Tibial nerve (tissue), 3 donors: Measurements from ENCODE around the gene SOCS7.

ENCODE experiments used
- POLR2A ChIP-seq, 2 donors: fragments of 450-650 bp; IDR thresholded peaks; one replicate each; pipeline ENCODE4 v1.6.1; 2017; ENCODE audit warnings: antibody characterized with exemption in 2 of 2, mild to moderate bottlenecking in 2 of 2, moderate library complexity in 2 of 2
- TF ChIP-seq, protein P1 (sequence below), 5 experiments: fragments of 200-600 bp in 3 of 5; fragments of 450-650 bp in 2 of 5; sonication (generic) in 3 of 5; IDR thresholded peaks; one replicate each; pipeline ENCODE4 v1.5.1; 2016 to 2019; ENCODE audit warnings: antibody characterized with exemption in 5 of 5, mild to moderate bottlenecking in 3 of 5, moderate library complexity in 2 of 5

DNA sequence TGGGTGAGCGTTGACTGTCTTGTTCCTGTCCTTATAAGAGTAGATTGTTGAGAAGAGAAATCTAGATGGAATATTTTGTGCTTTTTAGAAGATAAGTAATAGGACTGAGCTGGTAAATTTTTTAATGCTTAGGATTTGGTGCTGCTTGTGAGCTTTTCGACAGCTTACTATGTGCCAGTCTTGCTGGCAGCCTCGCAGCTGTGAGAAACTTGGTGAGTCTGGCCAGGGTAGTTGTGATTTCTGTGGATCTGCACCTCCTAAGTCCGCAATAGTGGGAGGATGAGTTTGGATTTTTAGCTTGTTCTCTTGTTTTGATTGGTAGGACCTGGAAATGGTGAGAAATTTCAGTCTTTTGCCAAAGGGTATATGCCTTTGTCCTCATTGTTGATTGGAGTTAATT lies 3.6 kb downstream of the SOCS7 start:
- no peak for TF ChIP-seq POLR2A (IDR thresholded peaks at IDR 0.05)
- TF ChIP-seq, protein P1, sequence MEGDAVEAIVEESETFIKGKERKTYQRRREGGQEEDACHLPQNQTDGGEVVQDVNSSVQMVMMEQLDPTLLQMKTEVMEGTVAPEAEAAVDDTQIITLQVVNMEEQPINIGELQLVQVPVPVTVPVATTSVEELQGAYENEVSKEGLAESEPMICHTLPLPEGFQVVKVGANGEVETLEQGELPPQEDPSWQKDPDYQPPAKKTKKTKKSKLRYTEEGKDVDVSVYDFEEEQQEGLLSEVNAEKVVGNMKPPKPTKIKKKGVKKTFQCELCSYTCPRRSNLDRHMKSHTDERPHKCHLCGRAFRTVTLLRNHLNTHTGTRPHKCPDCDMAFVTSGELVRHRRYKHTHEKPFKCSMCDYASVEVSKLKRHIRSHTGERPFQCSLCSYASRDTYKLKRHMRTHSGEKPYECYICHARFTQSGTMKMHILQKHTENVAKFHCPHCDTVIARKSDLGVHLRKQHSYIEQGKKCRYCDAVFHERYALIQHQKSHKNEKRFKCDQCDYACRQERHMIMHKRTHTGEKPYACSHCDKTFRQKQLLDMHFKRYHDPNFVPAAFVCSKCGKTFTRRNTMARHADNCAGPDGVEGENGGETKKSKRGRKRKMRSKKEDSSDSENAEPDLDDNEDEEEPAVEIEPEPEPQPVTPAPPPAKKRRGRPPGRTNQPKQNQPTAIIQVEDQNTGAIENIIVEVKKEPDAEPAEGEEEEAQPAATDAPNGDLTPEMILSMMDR (IDR thresholded peaks at IDR 0.05) = no peak
